ENCODE measurements around the gene KNSTRN.

GRCh38 chr15:40379374-40379773 is 3.1 kb upstream of the KNSTRN start:
- TF ChIP-seq CTCF (conservative IDR thresholded peaks at IDR 0.05 in 1 of 2, IDR thresholded peaks at IDR 0.05 in 1 of 2; ENCODE audit: low read depth in 1 of 2, low read length in 2 of 2) (no peak), EZH2 (IDR thresholded peaks at IDR 0.05; ENCODE audit: low read length, missing control alignments) (no peak)
